ENCODE results near the gene CABLES2. TPM values are rescaled to one million over a fixed set of nuclear protein-coding genes. Genes with fewer than 3 reads are reported as not detected.

Gene CABLES2
- total RNA-seq, 1 experiment from 2014 or later = 12.9 TPM

DNA sequence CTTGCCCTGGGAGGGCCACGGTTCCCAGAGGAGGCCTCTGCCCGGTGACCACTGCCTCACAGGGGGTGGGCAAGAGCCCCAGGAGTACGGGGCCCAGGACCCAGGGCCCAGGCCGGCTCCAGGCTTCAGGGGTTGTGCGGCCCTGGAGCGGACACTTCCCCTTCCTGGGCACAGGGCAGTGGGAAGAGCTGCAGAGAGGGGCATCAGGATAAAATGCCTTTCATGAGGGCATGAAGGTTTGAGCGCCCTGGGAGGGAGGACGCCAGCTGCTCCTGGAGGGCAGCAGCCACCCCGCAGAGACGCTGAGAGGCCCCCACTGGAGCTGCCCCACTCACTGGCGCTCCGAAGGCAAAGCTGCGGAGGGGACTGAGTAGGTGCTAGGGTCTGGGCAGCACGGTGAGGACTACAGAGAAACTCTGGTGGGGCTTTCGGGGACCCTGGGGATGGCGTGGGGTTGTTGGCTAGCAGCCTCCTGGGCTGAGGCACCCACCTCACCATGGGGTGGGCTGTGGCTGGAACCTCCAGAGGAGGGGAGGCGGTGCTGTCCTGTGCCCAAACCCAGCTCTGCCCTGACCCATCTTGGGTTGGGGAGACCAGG lies 50.4 kb downstream of the CABLES2 start:
- H3K36me3 ChIP-seq = peaks cover under 1% of the 10 kb centered on the region
- H3K27ac ChIP-seq = peak overlapping the region; percentile 59
- no peak for DNase-seq
- peak overlapping the region; percentile 38 for H3K4me3 ChIP-seq
- no peaks in the 10 kb centered on the region for H3K9me3 ChIP-seq (replicated peaks)
- H3K4me1 ChIP-seq = peaks cover 63% of the 10 kb centered on the region
- no peaks in the 10 kb centered on the region for H3K27me3 ChIP-seq

DNA sequence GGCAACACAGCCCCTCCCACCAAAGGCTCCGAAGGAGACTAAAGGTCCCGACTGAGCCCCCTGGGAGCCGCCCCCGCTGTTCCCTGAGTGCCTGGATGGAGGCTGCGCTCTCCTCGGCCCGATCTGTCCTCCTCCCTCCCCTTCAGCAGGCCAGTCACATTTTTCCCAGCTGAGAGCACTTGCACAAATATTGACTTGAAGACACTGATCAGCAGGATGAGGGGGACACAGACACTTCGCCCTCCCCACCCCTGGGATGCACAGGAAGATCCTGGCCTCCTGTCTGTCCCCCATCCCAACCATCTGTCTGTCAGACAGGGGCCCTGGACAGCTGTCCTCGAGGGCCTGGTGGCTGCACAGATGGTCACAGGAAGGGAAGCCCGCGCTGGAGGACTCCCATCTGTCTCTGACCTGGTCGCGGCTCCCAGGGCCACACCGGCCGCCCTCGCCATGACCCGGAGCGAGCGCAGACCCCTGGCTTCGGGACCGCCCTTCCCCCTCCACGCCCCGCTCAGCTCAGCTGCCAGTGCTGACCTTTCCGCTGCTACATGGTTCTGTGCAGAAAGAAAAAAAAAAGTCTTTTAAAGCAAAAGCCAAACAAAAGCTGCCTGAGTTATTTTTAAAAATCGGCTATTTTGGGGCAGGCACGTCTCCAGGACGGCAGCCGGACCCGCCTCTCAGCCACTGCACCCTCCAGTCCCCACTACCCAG lies 51.1 kb downstream of the CABLES2 start:
- peak; percentile 81 for DNase-seq
- no peaks in the 10 kb centered on the region for H3K27me3 ChIP-seq
- H3K36me3 ChIP-seq = peaks cover 7% of the 10 kb centered on the region
- H3K9me3 ChIP-seq (replicated peaks) = no peaks in the 10 kb centered on the region
- peak overlapping the region; percentile 38 for H3K4me3 ChIP-seq
- H3K27ac ChIP-seq = peak overlapping the region; percentile 59
- peaks cover 56% of the 10 kb centered on the region for H3K4me1 ChIP-seq

DNA sequence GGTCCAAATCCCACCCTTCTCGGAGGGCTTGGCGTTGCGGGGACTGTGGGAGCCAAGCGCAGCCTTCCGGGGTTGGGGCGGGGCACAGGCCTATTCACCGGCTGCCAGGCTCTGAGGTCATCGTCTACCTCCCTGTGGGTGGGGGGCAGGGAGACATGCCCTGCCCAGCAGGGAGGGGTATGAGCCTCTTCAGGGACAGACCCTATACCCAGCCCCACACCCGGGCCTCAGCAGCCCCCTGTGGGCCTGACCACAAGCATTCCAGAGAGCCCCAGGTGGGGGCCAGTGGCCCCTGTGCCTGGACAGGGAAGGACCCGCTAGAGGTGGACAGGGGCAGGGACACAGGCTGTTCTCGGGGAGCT lies 51.6 kb downstream of the CABLES2 start:
- H3K4me3 ChIP-seq = no peak overlapping the region
- peak; percentile 79 to 80 for DNase-seq
- peak overlapping the region; percentile 59 for H3K27ac ChIP-seq
- peaks cover 7% of the 10 kb centered on the region for H3K36me3 ChIP-seq
- no peaks in the 10 kb centered on the region for H3K27me3 ChIP-seq
- no peaks in the 10 kb centered on the region for H3K9me3 ChIP-seq (replicated peaks)
- H3K4me1 ChIP-seq = peaks cover 53% of the 10 kb centered on the region

DNA sequence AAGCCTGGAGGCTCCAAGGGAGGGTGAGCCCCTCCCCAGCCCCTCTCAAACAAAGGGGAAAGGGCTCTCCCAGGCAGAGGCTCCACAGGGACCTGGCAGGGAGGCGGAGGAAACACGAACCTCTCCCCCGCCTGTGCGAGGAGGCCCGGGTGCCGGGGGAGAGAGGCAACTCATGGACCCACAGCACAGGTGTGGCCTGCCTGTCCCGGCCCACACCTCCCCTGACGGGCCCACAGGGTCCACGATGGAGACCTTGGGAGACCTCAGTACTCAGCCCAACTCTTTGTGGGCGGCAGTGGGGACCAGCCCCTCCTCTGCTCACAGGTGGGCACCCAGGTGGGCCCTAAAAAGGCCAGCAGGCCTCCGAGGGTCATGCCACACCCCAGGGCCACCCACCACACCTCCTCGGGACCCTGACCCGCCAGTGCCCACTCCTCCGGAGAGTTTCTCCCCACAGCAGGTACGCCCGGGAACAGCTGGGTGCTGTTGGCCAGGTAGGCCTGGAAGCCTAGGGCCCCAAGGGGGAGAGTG lies 52.2 kb downstream of the CABLES2 start:
- H3K36me3 ChIP-seq = peaks cover 7% of the 10 kb centered on the region
- peaks cover 53% of the 10 kb centered on the region for H3K4me1 ChIP-seq
- no peaks in the 10 kb centered on the region for H3K27me3 ChIP-seq
- H3K4me3 ChIP-seq = no peak overlapping the region
- DNase-seq = no peak
- H3K9me3 ChIP-seq (replicated peaks) = no peaks in the 10 kb centered on the region
- peak overlapping the region; percentile 59 for H3K27ac ChIP-seq

DNA sequence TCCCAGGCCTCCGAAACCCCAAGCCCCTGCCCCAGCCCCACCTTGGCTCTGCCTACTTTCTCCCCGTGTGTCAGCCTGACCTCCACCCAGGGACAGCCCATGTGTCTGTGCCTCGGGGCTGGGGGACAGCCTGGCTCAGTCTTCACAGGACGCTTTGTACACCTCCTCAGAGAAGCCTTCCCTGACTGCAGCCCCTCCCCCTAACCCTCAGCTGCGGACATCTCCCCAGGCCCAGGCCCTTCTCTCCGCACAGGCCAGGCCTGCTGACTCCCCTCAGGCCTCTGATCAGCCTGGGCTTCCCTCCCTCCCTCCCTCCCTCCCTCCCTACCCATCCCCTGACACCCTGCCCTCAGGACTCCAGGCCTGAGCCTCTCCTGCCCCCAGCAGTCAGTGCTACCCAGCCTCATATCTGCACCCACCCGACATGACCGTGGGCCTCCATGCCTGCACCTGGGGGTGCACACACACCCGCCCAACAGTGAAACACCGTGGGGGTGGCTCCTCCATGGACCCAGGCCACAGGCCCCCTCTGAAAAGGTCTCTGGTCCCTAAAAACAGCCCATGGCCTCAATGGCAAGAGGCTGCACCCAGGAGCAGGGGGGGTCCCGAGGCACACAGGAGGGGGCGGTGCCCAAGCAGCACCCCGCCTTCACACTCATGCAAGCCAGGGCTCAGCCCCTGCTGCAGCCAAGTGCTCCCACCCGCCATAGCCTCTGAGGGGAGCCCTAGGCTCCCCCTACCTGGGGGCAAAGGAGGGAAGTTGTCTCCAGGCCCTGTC lies 52.9 kb downstream of the CABLES2 start:
- Histone ChIP-seq H3K4me3 (no peak overlapping the region), H3K9me3 (replicated peaks) (no peaks in the 10 kb centered on the region), H3K36me3 (peaks cover 7% of the 10 kb centered on the region), H3K27me3 (no peaks in the 10 kb centered on the region), H3K27ac (peak overlapping the region; percentile 59; the same call in 1 of the 2 replicates), H3K4me1 (peaks cover 49% of the 10 kb centered on the region)
- no peak for DNase-seq

DNA sequence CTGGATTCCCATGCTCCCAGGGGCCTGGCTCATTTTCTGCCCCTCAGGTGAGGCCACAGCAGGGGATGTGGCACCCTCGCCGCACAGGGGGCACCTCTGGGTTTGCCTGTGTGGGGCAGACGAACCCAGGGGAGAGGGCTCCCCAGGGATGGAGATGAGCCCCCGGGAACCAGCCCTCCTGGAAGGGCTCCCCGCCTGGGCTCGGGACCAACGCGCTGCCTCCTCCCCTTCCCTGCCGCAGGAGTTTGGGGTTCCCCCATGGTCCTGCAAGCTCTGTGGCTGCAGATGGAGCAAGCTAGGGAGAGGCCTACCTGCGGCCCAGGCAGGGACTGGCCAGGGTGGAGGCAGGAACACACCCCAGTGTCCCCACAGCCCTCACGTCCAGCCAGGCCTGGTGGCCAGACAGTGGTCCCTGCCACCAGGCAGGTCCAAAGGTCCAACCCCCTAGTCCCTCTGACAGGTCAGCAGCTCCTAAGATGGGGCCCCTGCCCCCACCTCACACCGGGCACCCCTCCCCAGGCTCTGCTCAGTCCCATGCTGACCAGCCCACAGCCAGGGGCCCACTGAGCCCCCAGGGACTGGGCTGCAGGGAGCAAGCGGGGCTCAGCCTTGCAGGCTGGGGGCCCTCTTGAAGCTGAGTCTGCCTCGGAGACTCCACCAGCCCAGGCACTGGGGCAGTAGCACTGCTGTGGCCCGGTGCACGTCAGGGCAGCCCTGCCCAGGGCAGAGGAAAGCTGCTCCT lies 53.6 kb downstream of the CABLES2 start:
- H3K36me3 ChIP-seq = peaks cover 11% of the 10 kb centered on the region
- peaks cover 41% of the 10 kb centered on the region for H3K4me1 ChIP-seq
- DNase-seq = no peak
- no peaks in the 10 kb centered on the region for H3K27me3 ChIP-seq
- H3K27ac ChIP-seq = no peak overlapping the region
- H3K9me3 ChIP-seq (replicated peaks) = peaks cover 4% of the 10 kb centered on the region; the same call in 1 of the 2 replicates
- H3K4me3 ChIP-seq = no peak overlapping the region

DNA sequence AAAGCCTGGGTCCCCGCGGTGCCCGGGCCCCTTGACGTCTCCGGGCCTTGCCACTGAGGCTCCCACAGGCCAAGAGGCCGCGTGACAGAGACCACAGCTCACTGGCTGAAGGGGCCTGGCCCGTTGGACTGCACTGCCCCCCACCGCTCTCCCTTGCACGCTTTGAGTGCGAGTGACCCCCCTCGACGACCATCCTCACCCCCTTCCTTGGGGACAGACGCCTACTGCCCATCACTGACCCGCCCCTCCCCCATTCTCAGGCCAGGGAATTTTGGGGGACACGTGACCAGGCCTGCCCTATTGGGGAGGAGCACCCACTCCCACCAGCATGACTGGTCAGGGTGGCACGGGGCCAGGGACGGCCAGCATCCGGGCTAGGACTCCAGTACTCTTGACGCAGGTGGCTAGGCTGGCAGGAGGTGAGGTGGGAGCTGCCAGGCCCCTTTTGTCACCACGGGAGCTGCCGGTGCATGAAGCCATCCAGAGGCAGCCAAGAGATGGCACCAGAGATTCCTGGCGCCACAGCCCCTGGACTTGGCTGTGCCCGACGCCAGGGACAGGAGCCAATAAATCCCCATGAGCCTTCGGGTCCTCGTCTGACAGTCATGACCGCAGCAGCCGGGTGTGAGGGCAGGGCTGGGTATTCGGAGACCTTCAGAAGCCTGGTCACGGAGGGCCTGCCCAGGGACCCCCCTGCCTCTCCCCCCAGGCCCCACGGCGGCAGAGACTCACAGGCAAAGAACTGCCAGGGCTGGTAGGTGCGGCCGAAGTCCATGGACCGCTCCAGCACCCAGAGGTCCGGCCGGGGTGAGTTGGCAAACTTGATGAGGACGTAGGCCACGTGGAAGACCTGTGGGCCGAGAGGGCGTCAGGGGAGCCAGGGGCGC lies 54.4 kb downstream of the CABLES2 start:
- Histone ChIP-seq H3K4me1 (peaks cover 33% of the 10 kb centered on the region), H3K4me3 (no peak overlapping the region), H3K36me3 (peaks cover 11% of the 10 kb centered on the region), H3K27ac (no peak overlapping the region), H3K9me3 (replicated peaks) (peaks cover 5% of the 10 kb centered on the region; the same call in 1 of the 2 replicates), H3K27me3 (no peaks in the 10 kb centered on the region)
- DNase-seq = no peak

DNA sequence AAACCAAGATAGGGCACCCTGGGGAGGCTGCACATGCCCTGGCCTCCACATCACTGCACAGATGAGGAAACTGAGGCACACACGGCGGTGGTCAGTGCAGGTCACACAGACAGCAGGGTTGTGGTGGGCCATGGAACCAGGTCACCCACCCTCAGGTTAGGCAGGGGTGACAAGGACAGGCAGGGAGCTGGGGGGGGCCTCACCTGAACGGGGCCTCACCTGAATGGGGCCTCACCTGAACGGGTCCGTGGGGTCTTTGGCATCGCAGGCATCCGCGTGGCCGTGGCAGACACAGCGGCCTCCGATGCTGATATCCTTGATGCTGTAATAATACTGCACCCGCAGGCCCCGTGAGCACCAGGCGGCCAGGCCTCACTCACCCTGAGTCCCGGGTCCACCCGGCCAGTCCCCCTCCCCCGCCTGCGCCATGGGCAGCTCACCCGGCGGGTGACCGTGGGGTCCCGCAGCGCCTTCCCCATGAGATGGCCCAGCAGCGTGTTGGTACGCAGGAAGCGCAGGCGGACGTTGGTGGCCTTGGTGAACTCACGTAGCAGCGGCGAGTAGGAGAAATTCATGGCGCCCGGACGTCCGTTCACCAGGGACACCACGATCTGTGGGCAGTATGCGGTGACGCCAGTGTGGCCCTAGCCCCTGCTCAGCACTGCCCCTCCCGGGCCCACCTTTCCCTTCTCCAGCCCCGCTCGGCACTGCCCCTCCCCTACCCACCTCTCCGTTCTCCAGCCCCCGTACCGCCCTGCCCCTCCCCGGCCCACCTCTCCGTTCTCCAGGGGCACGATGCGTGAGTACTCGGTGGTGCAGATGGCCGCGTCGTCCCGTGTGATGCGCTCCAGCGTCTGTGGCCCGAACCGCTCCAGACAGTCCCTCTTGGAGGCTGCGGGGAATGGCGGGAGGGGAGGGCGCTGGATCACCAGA lies 55.4 kb downstream of the CABLES2 start:
- Histone ChIP-seq H3K36me3 (peaks cover 11% of the 10 kb centered on the region), H3K4me3 (no peak overlapping the region), H3K27ac (no peak overlapping the region), H3K27me3 (no peaks in the 10 kb centered on the region), H3K4me1 (peaks cover 24% of the 10 kb centered on the region), H3K9me3 (replicated peaks) (peaks cover 5% of the 10 kb centered on the region; the same call in 1 of the 2 replicates)
- DNase-seq = no peak

DNA sequence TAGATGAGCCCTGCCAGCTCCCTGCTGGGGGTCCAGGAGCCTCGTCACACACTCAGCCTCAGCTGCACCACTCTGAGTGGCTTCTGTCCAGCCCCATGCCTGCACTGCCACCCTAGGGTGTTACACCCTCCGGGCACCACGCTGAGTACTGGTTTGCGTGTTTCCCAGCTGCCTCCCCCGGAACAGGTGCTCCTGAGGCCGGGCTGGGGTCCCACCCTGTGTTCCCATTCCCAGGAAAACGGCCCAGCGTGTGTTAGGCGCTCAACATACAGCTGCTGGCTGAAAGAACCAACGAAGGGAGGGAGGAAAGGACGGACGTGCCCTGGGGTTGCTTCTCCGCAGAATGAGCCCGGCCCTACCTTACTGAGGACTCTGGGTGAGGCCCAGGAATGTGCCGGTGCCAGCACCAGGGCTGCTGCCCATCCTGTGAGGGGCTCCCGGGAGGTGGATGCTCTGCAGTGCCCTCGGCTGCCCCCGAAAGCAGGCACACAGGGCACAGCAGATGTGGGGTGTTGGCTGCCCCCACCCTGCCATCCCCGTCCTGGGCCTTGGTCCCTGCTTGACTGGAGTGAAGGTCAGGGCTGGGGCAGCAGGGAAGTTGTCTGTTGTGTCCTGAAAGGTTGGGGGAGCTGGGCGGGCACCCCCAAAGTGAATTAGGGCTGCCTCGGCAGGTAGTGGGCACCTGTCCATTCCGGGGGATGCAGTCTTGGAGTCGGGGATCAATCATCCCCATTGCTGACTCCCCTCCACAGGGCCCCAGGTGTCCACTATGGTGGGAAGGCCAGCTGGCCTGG lies 56.3 kb downstream of the CABLES2 start:
- DNase-seq = no peak
- Histone ChIP-seq H3K36me3 (peaks cover 11% of the 10 kb centered on the region), H3K4me3 (no peak overlapping the region), H3K27me3 (no peaks in the 10 kb centered on the region), H3K4me1 (peaks cover 18% of the 10 kb centered on the region), H3K27ac (no peak overlapping the region), H3K9me3 (replicated peaks) (peaks cover 5% of the 10 kb centered on the region; the same call in 1 of the 2 replicates)

DNA sequence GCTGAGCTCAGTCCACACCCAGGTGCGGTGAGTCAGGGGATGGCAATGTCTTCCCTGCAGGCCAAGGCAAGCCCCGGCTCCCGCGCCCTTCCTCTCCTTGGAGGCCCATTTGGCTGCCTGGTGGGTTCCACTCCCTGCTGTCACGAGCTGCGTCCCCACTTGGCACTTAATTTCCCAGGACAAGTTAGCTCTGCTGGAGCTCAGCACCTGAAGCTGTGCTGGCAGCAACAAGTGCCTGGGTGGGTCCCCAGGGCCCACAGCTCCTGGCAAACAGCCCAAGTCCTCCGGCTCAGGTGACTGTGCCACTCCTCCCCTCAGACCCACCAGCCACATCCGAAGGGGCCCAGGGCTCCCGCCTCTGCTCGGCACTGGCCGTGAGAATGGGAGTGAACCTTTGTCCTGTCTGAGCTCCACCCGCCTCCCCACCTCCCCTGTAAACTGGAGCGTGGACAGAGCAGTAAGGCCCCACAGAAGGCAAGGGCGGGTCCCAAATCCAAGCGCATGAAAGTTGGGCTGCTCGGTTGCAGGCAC lies 56.9 kb downstream of the CABLES2 start:
- Histone ChIP-seq H3K9me3 (replicated peaks) (peaks cover 5% of the 10 kb centered on the region; the same call in 1 of the 2 replicates), H3K4me3 (no peak overlapping the region), H3K27ac (no peak overlapping the region), H3K27me3 (no peaks in the 10 kb centered on the region), H3K36me3 (peaks cover 11% of the 10 kb centered on the region), H3K4me1 (peaks cover 17% of the 10 kb centered on the region)
- no peak for DNase-seq

DNA sequence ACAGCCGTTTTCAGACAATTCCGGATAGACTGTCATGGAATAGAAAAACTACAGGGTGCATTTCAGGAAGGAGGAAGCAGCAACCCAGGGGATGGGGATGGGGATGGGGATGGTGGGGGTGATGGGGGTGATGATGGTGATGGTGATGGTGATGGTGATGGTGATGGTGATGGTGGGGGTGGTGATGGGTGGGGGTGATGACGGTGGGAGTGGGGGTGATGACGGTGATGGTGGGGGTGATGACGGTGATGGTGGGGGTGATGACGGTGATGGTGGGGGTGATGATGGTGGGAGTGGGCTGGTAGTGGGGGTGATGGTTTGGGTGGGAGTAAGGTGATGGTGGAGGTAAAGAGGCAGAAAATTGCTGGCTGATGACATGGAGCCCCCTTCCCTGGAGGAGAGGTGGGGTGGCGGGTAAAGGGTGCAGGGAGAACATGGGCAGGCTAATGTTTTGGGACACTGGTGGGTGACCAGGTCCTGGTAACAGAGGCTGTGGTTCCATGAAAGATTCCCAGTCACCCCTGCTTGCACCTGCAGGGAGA lies 57.5 kb downstream of the CABLES2 start:
- no peak overlapping the region for H3K27ac ChIP-seq
- H3K36me3 ChIP-seq = peaks cover 14% of the 10 kb centered on the region
- peaks cover 5% of the 10 kb centered on the region; the same call in 1 of the 2 replicates for H3K9me3 ChIP-seq (replicated peaks)
- no peak for DNase-seq
- peaks cover 12% of the 10 kb centered on the region for H3K4me1 ChIP-seq
- no peak overlapping the region for H3K4me3 ChIP-seq
- H3K27me3 ChIP-seq = no peaks in the 10 kb centered on the region

DNA sequence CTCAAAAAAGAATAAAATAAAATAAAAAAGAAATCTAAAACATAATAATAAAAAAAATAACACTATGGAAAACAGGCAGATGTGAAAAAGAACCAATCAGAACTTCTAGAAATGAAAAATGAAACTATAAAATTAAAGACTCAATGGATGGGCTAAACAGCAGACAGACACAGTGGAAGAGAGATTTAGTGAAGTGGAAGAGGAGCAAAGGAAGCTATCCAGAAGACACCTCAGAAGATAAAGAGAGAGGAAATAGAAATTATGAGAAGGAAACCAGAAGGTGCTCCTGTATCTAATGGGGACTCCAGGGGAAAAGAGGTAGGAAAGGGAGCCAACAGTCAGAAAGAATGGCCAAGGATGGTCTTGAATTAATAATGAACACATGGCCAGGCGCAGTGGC lies 58.5 kb downstream of the CABLES2 start:
- H3K4me3 ChIP-seq = no peak overlapping the region
- peaks cover 5% of the 10 kb centered on the region; the same call in 1 of the 2 replicates for H3K9me3 ChIP-seq (replicated peaks)
- H3K36me3 ChIP-seq = peaks cover 16% of the 10 kb centered on the region
- no peaks in the 10 kb centered on the region for H3K27me3 ChIP-seq
- peaks cover 9% of the 10 kb centered on the region for H3K4me1 ChIP-seq
- no peak overlapping the region for H3K27ac ChIP-seq
- no peak for DNase-seq
